GM18502 (cell line): ENCODE results near the gene TREML1.

Experiments used
- ATAC-seq: cut with Tn5 transposase; IDR thresholded peaks from one replicate; pipeline ENCODE4 v1.9.1; 2021; ENCODE audit warnings: mild to moderate bottlenecking; ENCODE audit not compliant: unreplicated experiment, poor library complexity

Gene TREML1

DNA sequence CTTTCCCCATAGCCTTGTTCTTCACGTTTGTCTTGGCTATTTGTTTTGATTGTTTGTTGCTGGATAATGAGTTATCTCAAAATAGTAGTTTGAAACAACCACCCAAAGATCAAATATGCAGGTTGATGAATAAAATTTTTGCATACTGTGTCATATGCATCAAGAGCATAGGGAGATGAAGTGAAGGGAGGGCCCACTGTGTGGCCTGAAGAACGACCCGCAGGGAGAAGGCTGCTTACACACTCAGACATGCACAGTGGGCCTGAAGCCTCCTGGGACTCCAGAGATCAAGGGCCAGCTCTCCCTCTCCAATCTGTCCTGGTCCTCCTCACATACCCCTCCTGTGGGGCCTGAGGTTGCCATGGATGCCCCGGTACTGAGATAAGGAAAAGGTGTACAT, 25.0 kb upstream of the TREML1 start:
- ATAC-seq = no peak

DNA sequence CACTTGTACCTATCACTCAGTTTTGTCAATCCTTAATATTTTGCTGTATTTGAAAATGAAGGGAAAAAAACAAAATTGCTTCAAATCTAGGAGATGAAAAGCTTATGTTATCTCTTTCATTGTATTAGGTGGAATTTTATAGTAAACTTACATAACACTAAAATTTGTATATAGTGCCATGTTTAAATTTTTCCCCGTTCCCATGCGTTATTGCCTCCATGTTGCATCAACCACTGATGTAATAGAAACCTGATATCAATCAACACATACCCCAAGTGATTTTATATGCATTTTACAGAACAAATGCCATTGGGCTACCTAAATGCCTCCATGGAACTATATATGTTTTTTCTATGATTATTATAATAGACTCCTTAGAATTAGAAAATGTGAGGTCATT, 23.5 kb upstream of the TREML1 start:
- no peak for ATAC-seq

DNA sequence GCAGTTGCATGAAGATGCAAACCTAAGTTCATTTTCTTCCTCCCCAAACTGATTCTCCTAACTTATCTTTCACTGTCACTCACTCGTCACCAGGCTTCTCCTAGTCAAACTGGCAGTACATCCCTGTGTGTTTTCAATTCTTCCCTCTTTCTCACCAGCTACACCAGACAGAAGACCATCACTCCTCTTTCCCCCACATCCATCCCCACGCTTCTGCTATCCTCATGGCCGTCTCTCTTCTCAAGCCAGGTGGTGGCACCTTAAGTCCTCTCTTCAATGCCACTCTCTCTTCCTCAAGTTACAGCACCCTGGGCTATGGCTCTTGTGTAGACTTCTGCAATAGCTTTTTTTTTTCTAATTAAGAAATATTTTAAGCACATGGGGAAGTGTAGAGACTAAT, 23.1 kb upstream of the TREML1 start:
- ATAC-seq = no peak

DNA sequence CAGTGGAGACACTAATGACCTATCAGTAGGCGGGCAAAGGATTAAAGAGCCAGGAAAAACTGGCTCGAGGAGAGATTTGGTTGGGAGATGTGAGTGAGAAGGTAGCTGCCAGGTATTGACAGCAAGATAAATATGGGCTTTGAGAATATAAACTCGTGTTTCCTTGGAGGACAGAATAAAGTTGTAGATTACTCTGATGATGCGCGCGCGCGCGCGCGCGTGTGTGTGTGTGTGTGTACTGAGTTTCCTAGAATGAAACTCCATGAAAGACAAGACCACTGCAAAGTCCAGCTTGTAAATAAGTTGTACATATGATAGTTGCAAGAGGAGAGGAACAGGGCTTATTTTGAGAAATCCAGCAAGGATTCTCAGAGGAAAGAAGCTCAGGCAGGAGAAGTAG, 22.0 kb upstream of the TREML1 start:
- ATAC-seq = no peak

DNA sequence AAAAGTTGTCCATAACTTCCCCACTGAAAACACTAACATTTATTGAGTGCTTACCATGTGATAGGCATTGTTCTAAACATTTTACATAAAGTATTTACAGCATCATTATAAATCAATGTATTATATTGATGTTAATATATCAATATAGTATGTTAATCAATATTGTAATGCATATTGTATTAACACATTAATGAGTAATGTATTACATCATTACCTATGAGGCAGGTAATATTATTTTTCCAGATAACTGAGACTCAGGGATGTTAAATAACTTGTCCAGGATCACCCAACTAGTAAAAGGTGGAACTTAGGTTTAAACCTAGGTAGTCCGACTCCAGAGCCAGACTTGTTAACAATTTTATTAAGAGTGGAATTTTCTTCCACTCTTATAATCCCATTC, 20.9 kb upstream of the TREML1 start:
- ATAC-seq = no peak

DNA sequence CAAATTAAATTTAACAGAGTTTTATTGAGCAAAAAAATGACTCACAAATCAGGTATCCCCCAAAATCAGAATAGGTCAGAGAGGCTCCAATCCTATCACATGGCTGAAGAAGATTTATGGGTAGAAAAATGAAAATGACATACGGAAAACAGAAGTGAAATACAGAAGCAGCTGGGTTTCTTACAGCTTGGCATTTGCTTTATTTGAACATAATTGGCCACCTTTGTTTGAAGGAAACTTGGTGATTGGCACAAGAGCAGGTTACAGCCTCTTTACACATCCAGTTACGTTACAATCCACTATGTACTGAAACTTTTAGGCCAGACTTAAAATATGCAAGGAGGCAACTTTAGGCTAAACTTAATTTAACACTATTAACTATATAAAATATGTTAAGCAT, 20.5 kb upstream of the TREML1 start:
- no peak for ATAC-seq

DNA sequence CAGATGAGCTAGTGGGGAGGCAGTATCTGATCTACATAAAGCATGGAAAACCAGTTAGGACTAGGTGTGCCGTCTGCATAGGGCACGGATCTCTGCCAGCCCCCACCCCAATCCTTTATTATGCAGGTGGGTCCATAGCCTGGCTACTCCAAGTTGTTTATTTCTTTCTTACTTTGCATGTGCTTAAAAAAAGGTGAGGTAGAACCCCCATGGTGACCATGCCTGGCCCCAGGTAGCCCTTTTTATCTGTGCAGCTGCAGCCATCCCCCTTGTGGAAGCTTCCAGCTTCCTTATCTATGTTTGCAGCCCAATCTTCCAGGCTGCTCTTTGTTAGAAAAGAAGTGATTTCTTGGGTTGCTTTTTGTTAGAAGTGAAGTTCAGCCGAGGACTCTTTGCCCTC, 17.8 kb upstream of the TREML1 start:
- no peak for ATAC-seq

DNA sequence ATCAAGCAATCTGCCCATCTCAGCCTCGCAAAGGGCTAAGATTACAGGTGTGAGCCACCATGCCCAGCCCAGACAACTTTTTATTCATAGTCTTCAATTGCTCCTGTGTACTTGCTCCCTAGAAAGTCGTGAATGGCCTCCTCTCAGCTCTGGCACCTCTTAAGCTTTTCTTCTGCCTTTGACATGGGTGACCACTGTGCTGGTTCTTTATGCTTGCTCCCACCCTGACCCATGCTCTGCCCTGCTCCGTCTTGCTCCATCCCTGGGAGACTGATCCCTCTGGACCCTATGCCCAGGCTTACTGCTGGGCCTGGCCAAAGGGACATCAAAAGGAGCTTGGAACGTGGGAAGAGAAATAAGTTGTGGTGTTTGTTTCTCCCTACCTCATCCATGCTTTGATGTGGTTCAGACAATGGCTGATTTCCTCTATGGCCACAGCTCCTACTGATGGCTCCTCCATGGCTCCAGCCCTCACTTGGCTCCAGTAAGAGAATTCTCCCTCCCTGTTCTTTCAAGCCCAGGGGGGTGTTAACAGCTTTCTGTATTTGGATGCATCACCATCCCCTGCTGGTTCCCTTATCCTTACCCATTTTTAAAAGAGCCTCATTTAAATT, 16.5 kb upstream of the TREML1 start:
- ATAC-seq = no peak

DNA sequence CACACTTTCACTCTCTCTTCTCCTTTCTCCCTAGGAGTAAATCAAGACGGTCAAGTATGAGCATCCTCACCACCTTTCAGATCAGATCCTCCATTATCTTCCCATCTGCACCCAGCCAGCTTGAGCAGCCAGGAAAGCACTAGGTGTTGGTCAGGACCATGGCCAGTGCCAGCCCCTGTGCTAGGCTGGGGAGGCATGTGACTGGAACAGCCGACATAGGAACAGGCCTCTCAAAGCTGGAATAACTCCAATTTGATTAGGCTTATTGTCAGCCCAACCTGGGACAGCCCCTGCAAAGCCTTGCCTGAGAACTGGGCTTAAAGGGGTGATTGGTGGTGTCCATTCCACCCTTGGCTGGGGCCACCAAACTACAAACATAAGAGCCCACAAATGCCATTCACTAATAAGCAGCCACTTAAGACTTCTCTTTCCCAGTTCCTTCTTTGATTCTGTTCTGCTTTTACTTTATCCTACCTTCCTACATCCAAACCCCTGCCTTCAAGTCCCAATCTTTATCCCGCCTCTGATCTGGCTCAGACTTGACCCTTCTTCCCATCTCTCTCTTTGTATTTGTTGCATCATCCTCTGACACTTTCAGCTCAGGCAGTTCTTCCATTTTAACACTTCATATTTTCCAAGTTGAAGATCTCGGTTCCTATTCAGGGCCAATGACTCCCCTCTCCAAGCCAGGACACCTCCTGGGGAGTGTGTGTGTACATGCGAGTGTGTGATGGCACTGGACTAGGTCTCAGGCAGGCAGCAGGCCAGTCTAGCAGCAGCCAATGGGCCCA, 13.2 kb upstream of the TREML1 start:
- no peak for ATAC-seq

DNA sequence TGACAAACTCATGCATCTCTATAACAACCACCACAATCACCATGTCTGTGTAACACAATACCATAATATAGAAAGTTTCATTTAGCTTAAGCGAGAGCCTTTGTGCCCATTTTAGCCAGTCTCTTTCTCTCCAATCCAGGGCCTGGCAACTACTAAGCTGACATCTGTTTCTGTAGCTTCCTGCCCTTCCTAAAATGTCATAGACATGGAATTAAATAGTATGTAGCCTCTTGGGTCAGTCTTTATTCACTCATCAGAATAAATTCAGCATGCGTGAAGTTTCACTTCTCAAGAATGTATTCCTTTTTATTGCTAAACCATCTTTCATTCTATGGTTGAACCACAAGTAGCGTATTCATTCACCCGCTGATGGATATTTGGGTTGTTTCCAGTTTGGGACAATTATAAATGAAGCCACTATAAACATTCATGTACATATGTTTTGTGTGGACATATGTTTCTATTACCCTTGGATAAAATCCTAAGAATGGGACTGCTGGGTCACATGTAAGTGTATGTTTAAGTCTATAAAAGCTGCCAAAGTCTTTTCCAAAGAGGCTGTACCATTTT, 10.5 kb upstream of the TREML1 start:
- no peak for ATAC-seq

DNA sequence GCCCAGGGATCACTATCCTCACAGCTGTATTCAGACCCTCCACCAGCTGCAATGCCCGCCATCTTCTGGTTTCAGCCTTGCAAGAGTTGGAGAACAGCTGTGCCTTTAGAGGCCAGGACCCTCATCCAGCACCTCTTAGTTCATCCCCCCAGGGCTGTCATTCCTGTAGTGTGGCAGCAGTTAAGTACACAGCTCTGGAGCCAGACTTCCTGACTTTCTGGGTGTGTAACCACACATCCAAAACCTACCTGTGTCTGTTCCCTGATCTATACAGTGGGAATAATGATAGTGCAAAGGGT, 9.2 kb upstream of the TREML1 start:
- no peak for ATAC-seq

DNA sequence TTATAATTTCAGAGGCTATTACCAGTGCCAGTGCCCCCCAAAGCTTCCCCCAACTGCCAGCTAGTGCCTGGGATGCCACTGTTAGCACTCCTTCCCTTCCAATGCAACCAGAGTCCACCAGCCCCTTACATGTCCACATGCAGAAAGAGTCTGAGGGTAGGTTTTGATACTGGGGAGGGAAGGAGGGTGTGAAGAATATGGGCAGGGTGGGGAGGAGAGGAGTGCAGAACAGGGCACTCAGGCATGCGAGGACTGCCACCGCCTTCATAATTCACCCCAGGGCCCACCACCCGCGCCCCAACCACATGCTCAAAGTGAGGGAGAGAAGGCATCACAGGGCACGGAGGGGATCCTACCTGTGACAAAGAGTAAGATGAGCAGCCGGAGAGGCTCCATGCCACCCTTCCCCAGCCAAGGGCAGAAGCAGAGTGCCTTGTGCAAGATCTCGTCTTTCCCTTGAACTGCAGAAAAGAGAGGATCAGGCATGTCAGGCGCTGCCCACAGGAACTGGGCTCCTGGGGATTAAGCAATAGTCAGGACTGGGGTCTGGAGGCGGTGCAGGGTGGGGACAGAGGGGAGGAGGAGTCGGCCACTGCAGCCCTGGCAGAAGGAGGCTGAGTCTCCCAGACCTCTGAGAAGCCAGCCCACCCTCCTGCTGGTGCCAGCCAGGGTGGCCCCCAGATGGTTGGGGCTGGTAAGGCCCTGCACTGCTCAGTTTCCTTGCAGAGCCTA, 8.7 kb upstream of the TREML1 start, which contains the start of gene TREM2:
Gene TREM2, minus strand, starts transcription at position 430 of the 732 bp plus-strand sequence. Its CDS starts 34 bp downstream, at position 396.
- ATAC-seq = no peak

DNA sequence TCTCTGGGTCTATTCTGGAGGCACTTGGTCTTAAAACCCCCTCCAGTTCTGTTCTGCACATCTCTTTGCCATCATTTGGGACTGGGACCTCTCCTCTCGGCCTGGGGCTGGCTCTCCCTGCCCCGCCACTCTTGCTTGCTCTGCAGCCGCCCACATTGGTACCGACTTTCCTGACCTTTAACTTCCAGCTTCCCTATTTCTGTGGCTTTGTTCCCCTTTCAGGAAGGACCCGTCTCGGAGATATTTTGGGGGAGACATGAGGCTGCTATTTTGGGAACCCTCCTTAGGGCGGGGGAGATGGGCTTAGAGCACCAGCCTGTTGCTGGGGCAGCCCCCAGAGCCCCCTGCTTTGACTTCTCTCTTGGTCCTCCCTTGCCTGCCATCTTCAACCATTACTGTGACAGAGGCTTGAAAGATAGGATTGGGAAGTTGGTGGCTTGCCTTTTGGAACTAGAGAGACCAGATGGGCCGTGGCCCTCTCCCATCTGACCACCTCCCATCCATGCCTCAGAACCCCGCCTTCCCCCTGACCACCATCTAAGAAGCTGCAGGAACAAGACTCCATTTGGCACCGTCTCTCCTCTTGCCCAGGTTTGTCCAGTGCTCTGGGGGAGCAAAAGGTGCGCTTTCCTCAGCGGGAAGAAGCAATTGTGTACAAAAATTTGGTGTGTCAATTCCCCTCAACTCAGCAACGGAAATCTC, 7.9 kb upstream of the TREML1 start:
- ATAC-seq = no peak

DNA sequence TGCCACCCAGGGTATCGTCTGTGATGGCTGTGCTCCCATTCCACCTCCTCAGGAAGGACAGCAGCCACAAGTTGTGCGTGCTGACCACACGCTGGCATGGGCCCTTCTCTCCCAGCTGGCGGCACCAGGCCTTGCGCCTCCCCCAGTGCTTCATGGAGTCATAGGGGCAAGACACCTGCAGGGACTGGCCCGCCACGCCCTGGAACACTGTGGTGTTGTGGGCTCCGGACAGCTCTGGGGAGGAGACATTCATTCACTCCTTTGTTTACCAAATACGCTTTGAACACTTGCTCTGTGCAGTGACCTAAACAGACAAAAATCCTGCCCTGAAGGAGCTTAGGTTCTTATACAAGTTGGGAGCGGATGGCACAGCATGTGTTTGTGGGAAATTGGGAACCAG, 7.2 kb upstream of the TREML1 start:
- no peak for ATAC-seq

DNA sequence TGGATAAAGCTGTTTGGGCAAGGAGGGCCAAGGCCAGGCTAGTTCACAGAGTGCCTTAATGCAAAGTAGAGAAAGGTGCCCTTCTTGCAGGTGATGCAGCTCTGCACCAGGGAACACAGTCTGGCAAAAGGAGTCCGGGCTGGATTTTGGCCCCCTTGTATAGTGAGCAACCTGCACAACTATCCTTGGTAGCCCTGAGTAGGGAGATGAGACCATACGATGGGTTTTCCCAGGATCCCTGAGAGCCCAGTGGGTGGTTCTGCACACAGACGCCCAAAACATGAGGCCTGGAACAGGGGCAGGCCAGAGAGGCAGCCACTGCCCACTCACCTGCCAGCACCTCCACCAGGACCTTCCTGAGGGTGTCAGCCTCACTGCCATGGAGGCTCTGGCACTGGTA, 6.8 kb upstream of the TREML1 start:
- no peak for ATAC-seq

DNA sequence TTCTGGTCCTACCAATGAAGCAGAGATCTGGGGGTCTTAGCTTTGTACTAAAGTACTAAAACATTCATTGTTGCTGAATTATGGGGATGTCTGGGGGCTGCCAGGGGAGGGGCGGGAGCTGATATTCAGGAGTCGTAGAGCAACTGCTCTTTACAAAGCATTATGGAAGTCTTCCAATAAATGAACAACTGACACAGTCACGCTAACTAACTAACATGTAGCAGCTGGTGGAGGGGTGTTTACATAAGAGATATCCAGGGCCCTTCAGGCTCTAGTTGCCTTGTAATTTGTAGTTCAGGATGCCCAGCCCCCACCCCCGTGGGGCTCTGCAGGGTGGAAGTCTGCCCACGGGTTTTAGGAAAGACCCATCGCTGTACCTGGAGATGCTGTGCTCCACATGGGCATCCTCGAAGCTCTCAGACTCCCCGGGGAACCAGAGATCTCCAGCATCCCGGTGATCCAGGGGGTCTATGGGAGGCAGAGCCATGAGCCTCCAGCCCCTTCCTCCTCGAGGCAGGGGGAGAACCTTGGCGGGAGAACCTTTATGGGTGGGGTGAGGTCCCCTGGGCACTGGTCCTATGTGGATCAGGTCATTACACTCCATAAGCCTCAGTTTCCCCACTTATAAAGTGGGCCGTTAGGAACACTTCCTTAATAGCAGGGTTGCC, 5.4 kb upstream of the TREML1 start:
- ATAC-seq = no peak

DNA sequence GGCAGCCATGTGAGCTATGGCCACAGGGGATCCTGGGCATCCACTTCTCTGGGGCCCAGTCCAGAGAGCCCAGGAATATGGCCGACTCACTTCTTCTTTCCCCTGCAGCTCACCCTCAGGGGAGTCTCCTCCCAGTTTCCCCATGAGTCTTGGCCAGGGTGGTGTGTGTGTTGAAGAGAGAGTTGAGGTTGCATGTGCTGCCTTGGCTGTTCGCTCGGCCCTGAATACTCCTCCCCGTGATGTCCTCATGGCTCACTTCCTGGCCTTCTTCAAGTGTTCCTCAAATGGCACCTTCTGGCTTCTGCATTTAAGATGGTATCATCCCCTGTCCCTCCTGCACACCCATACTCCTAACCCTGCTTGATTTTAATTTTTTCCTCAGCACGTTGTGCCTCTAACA, 3.2 kb upstream of the TREML1 start:
- no peak for ATAC-seq

DNA sequence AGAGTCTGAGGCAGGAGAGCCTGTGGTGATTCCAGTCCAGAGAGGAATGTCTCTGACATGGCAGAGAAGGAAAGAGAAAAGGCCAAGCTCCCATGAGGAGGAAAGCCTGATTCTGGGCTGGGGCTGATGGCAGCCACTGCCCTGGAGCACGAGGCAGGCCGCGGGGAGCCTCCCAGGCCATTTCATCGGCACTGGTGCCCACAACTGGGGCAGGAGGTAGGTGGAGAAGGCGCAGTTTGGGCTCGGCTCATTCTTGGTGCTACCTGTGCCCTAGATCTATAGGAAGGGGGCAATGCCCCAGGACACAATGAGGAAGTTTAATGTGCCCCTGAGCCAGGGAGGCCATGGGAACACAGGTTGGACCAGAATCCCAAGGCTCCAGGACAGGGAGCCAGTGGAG, 2.6 kb upstream of the TREML1 start:
- ATAC-seq = no peak

DNA sequence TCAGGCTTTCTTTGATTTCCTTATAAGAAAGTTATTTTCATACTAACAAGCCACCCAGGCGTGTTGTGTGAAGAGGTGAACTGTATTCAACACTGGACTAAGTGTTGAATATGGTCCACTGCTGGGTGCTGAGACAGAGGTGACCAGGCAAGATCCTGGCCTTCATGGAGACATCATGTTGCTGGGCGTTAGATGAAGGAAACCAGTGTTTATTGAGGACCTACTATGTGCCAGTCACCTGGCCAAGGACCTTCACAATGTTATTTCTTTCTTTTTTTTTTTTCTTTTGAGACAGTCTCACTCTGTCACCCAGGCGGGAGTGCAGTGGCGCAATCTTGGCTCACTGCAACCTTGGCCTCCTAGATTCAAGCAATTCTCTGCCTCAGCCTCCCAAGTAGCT, 1.9 kb upstream of the TREML1 start:
- ATAC-seq = no peak

DNA sequence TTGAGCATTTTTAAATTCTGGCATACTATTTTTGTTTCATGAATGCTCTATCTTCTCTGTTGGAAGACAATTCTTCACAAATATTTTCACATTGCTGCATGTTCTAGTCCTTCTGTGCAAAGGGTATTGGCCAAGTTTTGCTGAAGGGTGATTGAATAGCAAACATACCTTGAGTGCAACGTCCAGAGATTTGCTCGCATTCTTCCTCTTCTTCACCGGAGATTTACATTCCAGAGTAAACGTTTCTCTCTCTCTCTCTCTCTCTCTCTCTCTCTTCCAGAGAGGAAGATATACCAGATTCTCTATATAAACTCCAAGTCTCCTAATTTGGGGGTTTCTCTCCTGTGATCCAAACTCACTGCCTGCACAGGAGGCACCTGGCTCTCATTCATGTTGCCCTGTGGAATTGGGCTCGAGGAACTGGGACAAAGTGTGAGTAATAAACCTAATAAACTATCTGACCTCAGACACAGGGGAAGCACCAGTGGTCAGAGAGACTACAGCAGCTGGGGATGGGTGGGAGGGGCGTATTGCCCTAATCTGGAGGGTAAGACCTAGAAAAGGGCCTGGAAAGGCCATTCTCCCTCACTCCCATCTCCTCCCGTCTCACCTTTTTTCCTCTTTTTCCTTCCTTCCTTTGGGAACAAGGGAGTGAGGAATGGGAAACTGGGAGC, 1.1 kb upstream of the TREML1 start:
- no peak for ATAC-seq
